IPS DF 4.7 (cell line): ENCODE measurements around the gene PIP5K1B.

ENCODE experiments used
- DNase-seq: peaks from one replicate; pipeline ENCODE4 v3.0.0-alpha.2; 2013; ENCODE audit warnings: low spot score; ENCODE audit errors: extremely low read depth

Gene PIP5K1B

DNA sequence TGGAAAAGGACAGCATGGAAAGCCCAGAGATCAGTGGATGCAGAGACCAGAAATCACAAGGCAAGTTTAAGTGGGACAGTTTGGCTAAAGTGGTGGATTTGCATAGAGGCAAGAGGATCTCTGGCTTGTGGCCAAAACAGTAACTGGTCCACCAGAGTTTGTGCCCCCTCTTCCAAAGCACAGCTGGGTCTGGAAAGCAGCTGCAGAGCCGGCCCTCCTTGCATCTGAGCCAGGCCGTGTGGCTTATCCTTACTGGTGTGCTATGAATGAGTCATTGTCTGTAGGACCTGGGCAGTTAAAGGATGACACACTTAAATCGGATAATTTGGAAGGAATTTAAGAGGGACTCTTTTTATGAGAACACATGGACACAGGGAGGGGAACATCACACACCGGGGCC is 146.6 kb downstream of the PIP5K1B start:
- no peak for DNase-seq

DNA sequence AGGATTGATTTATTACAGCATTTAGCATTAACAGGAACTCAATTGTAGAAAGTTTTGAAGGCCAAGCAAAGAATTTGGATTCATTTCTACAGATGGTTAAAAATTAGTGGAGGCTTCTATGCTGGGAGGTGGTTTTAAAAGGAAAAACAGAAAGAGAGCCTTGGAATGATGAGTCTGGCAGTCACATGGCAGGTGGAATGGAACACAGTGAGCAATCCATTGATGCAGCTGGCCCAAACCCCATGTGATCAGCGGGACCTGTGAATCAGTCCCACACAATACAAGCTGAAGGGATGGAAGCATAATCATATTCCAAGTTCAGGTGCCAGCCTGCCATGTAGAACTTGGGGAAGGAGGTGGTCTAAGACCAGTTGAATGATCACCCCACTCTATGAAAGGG is 147.9 kb downstream of the PIP5K1B start:
- DNase-seq: no peak

DNA sequence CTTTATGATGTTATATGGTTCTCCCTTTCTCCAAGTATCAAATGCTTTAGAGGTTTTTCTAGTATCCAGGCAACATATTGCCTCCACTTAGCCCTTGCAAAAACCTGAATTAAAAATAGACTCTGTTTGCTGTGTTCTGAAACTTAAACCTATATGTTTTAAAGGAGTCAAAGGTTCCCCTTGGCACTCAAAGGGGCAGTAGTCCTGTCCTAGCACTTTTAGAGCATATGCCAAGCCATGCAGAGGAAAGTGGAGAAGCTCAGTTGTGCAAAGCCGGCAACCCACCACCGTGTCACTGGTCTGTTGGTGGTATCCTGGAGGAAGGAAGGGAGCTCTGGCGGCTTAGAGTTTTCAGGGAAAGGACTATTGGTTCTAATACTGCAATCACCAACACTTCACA is 154.3 kb downstream of the PIP5K1B start:
- DNase-seq: no peak

DNA sequence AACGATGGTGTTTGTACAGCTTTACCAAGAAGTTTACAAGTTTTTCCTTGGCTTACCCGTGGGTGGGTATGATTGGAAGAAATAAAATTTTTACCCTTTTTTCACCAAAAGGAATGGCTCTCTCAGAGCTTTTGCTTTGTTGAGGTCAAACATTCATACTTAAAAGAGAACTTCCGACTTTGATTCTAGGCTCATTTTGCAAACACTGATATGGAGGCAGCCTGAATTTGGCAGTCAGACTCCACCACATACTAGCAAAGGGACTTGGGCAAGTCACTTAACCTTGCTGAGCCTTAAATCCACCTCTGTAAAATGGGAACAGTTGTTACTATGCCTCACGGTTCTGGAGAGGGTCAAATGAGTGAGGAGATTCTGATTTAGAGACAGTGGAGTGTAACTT is 155.4 kb downstream of the PIP5K1B start:
- no peak for DNase-seq

DNA sequence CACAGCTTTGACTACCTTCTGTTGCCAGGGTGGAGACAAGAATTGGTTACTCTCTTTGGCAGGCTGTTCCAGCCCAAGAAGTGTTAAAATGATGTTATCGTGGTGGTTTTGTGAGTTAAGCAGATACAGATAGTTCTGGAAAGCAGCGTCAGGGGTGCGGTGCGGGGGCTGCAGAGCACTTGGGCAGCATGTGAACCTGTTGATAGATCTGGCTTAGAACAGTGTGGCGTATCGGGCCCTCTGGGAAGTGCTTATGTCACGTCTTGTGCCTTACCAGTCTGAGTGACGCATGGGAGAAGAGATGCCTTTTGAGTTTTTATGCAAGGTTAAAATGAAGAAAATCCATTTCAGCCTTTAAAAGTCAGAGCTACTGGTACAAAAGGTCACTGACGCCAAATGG is 156.4 kb downstream of the PIP5K1B start:
- DNase-seq: no peak

DNA sequence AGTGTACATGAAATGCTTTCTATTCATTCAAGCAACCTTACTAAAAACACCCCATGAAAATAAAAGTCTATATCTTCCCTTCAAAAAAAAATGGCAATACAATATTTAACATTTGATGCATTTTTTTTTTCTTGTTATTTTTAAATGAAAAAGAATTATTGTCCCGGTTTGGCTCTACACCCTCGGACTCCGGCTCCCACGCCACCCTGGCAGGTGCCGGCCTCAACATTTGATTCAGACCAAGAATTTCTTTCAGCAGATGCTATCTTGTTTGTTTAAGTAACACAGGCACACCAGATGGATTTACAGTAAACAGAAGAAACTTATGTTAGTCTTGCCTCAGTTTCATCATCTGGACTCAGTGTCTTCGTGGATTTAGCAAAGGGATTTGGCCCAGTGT is 162.0 kb downstream of the PIP5K1B start:
- no peak for DNase-seq

DNA sequence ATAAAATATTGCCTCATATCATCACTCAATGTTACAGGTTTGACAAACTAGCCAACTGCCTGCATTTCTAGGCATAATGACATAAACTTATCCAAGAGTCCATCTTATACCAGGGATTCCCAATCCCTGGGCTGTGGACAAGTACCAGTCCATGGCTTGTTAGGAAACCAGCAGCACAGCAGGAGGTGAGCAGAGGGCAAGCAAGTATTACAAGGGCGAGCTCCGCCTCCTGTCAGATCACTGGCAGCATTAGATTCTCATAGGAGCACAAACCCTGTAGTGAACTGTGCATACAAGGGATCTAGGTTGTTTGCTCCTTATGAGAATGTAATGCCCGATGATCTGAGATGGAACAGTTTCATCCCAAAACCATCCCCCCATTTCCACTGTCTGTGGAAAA is 164.0 kb downstream of the PIP5K1B start:
- no peak for DNase-seq

DNA sequence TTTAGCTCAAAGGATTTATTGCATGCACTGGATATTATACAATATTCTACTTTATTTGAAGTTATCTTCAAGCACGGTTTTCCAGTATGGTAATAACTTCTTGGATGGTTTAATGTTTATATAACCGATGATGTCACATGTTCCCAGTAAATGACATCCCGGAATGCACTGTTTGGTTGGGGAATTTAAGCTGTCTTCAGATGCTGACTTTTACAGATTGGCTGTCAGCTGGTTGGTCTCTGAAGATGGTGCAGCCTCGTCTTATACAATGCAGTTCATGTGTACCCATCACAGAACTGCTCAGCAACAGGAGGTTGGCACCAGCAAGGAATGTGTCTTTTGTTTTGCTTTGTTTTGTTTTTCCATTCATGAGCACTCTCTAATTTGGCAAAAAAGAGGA is 165.0 kb downstream of the PIP5K1B start:
- no peak for DNase-seq

DNA sequence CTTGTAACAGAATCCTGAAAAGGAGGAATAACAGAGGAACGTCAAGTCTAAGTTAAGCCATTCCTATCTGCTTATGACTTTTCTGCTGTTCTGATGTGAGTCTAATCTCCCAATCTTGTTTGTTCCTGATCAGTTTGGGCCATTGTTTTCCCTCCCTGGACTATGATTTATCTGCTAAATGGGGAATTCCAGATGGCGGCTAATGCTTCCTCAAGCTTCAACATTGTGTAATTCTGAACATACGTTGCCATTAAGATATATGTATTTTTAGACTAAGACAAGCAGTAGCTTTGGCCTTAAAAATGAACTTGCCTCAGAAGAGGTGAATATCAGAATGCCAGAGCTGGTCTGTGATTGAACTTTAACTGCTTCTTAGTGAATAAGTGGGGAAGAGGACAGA is 166.2 kb downstream of the PIP5K1B start:
- DNase-seq: no peak

DNA sequence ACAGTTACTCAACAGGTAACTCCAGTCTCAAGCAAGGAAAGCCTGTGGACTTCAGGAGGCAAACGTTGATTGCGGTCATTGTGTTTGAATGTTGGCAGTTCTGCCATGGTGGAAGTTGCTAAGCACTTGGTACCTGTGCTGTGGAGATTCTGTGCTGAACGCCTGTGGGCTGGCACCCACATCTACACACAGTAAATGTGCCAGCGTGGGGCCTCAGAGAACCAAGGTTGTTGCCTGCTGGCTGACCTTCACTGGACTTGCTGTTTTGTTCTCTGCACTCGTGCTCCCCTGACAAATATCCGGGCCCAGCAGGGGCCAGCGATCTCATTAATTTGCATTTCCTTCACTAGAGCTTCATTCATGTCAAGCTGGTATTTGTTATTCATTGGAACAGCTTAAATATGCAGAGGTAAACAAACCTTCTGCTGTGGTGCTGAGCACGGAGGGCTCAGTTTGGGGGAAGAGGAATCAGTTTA is 167.0 kb downstream of the PIP5K1B start:
- DNase-seq: peak; percentile 97

DNA sequence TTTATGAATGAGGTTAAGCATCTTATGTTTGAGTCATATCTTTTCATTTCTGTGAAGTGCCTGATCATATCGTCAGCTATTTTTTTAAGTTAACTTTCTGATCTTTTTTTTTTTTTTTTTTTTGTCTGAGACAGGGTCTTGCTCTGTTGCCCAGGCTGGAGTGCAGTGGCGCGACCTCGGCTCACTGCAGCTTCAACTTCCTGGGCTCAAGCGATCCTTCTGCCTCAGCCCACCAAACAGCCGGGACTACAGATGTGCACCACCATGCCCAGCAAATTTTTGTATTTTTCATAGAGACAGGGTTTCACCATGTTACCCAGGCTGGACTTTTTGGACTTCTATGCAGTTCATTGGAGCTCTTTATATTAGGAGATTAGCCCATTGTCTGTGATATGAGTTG is 168.1 kb downstream of the PIP5K1B start:
- no peak for DNase-seq

DNA sequence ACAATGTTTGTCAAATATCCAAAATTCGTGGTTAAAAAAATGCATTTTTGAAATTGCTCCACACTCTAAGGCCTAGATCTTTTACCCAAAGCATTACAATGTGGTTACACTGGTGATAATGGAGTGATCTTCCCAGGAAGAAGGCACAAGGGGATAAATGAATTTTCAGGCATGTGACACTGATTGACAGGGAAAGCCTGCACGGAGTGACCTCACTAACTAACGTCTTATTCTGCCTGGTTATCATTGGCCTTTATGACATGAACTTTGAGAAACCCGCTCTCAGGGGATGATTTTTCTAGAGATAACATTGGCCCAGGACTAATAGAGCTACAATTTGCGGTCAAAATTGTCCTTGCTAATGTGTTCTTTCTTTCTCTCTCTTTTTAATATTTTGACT is 171.2 kb downstream of the PIP5K1B start:
- no peak for DNase-seq

DNA sequence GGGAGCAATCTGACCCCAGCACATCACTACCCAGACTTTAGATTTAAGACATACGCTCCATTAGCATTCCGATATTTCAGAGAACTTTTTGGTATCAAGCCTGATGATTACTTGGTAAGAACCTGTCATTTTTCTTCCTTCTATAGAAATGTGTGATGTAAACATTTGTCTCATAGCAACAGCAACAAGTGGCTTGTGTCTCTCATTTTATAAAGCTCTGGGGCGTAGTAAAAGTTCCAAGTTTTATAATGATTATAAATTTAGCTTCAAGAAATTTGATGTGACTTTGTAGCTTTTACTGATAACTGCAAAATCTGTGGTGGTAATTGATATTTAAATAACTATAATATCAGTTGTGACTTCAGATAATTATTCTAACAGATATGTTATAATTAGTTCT is 171.6 kb downstream of the PIP5K1B start:
- no peak for DNase-seq

DNA sequence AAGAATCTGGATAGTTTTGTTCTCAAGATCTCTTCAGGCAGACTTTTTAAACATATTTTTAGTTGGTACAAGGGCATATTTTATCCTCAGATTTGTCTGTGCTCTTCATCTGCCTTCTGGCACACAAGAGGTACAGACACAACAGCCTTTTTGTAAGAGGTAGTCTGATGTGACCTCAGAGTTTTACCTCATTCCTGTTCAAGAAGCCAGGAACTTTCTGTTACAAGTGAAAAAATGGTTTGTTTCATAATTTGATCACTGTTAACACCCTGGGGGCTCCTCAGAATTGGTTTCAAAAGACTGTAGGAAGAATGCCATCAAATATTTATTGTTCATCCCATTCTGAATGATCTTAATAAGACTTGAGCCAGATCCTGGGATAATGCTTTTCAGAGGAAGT is 172.2 kb downstream of the PIP5K1B start:
- no peak for DNase-seq

DNA sequence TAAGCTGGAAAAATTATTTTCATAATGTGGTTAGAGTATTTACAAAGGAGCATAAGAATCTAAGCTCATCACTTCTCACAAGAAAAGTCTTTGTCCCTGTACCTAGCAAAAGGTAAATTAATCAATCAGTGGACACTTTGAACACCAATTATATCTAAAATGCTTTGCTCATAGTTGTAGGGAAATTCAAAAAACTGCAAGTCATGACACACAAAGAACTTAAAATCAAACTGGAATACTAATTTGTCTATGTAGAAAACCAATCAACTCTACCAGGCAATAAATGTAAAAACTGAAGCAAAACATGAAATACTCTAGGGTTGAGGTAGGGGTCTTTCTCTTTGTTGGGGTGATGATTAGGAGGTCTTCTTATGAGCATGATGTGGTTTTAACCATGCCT is 173.4 kb downstream of the PIP5K1B start:
- no peak for DNase-seq

DNA sequence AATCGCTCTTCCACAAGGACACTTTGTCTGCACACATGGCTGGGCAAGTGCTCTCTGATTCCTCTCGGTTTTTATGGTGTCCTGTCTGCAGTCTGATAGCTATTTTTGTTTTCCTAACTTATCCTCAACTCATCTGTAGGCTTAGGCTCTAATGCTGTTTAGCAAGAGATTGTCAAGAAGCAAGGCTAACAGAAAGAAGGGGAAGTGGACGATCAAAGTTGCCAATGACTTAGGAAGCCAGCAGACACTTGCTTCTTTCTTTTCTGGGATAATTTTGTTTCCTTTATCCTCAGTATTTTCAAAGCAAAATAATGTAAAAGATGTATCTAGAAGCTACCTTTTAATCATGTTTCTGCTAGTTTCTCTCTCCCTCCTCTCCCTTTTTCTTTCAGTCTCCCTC is 178.2 kb downstream of the PIP5K1B start:
- no peak for DNase-seq

DNA sequence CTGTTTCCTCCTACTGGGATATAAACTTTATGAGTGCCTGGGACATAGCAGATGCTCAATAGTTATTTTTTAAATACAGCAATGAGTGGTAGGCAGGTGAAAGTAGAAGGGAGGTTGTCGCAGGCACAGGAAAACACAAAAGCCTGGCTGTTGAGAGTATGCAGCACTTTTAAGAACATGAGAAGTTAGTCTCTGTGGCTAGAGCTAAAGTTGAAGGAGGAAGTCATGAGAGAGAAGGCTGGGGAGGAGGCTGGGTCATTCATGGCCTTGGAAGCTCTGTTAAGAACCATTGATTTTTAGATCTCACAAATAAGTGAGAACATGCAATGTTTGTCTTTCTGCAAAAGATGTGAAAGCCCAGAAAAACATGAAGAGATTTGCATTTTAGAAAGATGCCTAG is 182.2 kb downstream of the PIP5K1B start:
- no peak for DNase-seq

DNA sequence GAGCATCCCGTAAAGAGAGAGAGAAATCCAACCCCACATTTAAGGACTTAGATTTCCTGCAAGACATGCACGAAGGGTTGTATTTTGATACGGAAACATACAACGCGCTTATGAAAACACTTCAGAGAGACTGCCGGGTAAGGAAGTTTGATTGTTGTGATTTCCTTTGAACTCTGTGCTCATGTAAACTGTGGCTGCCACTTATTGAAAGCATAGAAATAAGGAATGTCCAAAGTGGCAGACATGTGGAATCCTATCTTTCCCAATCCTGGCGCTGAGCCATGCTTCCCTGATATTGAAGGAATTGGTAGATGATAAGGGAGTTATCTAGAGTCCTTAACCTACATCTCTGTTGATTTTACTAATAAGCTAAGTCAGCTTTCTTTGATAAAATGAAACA is 189.5 kb downstream of the PIP5K1B start:
- DNase-seq: no peak

DNA sequence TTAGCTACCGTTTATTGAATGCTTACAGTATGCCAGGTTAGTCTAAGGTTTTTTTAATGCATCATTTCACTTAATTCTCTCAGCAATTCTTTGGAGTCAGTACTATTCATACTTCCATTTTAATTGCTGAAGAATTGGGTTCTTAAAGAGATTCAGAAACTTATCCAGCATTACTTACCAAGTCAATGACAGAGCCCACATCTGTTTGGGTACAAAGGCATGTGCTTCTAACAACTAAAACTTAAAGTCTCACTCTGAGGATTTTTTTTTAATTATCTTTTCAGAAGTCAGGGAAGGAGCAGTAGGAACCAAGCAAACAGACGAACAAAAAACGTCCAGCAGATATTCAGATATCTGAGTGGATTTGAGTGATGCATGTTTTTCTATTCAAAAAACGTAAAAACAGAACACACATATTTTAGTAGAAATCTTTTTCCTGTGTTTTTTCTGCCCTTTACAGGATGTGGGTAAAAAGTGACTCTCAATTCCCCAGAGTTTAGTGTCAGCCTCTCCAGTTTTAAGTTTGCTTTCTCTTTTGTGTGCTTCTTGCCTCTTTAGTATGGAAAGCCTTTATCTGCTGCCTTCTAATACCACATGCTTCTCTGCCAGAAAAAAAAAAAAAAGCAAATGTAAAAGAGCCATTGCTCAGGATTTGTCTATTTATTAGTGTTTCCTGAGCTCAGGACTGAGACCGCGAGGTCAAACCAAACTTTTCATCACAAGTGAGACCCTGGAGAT is 190.9 kb downstream of the PIP5K1B start:
- no peak for DNase-seq

DNA sequence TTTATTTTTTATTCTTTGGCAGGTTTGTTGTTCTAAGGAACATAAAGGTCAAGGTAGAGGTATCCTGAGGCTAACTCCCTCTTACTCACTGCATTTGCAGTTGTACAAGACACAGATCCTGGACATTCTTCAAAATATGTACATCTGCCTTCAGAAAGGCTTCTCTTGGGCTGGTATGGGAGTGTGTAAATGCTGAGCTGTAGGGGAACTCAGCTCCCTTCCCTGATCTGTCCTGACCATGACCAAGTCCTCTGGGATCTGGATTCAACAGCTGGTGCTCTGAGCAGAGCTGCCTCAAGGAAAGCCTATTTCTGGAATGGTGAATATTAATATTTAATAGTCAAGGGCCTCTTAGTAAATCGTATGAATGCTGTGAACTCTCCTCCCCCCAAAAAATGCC is 191.4 kb downstream of the PIP5K1B start:
- no peak for DNase-seq

DNA sequence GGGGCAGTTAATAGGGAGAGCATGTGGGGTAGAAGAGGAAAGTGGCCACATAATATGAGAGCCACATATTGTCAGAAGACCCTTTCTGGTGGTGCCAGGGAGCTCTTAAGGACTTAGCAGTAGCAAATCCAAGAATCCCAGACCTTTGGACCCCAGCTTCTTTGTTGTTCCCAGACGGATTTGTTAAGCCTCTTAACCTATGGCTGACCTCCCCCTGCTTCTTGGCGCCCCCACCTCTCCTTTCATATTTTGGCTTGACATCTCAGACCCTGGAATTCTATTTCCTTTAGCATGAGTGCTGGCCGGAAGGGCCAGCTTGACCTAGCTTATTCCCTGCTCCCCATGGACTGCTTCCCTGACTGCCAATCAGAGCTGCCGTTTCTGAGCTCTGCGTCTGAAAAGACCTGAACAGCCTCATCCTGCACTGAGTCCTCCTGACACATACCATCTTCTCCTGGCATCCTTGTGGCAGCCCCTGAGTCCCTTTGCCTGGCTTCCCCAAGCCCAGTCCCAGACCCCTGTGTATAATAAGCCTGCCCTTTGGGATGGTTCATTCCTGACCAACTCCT is 192.6 kb downstream of the PIP5K1B start:
- no peak for DNase-seq

DNA sequence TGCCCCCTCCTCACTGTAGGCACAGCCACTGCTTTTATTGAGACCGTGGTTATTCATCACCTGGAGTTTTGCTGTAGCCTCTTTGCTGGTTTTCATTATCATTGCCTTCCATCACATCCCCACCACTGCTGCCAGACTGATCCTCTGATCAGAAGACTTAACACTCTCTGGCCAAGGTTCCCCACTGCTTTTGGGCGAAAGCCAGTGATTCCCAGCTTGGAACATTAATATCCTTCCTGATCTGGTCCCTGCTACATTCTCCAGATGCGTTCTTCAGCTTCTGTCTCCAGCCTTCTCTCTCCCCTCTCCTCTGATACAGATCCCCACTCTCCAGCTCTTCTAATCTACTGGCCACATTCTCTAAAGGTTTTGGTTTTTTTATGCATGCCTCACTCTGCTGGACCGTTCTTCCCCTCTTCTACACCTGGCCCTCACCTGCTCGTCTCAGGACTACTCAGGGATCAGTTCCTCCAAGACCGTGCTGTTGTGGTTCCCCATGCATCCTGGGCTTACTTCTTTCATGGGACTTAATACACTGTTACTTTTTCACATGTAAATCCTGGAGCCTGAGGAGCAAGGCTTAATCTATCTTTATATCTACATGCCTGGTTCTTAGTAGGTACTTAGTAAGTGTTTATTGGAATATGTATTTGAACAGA is 193.9 kb downstream of the PIP5K1B start:
- DNase-seq: no peak

DNA sequence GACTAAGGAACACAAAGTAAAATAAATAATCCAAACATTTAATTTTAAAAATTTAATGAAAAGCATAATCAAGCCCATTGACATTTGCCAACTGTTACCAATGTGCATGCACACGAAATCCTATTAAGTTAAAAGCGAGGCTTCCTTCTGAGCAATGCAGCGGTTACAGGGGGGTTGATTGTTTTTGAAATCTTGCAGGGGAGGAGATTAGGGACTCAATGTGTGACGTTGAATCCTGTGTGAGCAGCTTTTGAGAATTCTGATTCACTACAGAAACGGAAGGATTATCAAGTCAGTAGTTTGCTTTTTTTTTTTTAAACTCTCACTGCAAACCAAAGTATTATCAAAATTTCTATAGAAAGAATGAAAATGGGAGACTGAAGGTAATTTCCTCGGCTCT is 199.4 kb downstream of the PIP5K1B start:
- DNase-seq: no peak
